ENCODE results near the gene NR3C2.

- TF ChIP-seq CTCF (conservative IDR thresholded peaks at IDR 0.05; ENCODE audit: low read depth in 2 of 2) (no peak), POLR2AphosphoS5 (IDR thresholded peaks at IDR 0.05; ENCODE audit: low read depth) (no peak), EZH2phosphoT487 (IDR thresholded peaks at IDR 0.05; ENCODE audit: unreplicated experiment) (no peak), REST (IDR thresholded peaks at IDR 0.05; ENCODE audit: unreplicated experiment) (no peak)
- TF ChIP-seq, protein P1, sequence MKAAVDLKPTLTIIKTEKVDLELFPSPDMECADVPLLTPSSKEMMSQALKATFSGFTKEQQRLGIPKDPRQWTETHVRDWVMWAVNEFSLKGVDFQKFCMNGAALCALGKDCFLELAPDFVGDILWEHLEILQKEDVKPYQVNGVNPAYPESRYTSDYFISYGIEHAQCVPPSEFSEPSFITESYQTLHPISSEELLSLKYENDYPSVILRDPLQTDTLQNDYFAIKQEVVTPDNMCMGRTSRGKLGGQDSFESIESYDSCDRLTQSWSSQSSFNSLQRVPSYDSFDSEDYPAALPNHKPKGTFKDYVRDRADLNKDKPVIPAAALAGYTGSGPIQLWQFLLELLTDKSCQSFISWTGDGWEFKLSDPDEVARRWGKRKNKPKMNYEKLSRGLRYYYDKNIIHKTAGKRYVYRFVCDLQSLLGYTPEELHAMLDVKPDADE (IDR thresholded peaks at IDR 0.05) = no peak
Measured at GRCh38 chr4:148057984-148058859, 384.0 kb downstream of the NR3C2 start.
